ENCODE data around the gene FAM222B.

DNA sequence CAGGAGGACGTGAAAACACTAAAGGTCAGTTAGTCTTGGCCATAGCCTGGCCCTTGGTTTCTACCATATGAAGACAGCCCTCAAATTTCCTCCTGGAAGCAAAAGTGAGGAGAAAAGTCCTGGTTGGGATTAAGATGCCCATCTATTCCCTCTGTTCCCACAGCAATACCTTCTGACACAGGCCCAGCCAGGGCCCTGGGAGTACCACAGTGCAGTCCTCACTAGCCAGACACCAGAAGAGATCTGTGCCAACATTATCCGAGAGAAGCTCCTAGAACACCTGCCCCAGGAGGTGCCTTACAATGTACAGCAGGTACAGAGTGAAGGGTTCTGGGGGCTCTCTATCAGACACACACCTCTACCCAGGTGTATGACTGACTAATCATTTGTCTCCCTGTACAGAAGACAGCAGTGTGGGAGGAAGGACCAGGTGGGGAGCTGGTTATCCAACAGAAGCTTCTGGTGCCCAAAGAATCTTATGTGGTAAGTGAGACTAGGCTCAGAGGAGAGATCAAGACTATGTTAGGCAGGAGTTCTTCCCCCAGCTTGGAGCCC is 16.3 kb upstream of the FAM222B start:
- TF ChIP-seq YY1 (IDR thresholded peaks at IDR 0.05) (no peak), RAD21 (IDR thresholded peaks at IDR 0.05) (no peak), JUND (IDR thresholded peaks at IDR 0.05) (no peak), GABPA (IDR thresholded peaks at IDR 0.05 in 1 of 2, conservative IDR thresholded peaks at IDR 0.05 in 1 of 2) (no peak)
- TF ChIP-seq, protein P1, sequence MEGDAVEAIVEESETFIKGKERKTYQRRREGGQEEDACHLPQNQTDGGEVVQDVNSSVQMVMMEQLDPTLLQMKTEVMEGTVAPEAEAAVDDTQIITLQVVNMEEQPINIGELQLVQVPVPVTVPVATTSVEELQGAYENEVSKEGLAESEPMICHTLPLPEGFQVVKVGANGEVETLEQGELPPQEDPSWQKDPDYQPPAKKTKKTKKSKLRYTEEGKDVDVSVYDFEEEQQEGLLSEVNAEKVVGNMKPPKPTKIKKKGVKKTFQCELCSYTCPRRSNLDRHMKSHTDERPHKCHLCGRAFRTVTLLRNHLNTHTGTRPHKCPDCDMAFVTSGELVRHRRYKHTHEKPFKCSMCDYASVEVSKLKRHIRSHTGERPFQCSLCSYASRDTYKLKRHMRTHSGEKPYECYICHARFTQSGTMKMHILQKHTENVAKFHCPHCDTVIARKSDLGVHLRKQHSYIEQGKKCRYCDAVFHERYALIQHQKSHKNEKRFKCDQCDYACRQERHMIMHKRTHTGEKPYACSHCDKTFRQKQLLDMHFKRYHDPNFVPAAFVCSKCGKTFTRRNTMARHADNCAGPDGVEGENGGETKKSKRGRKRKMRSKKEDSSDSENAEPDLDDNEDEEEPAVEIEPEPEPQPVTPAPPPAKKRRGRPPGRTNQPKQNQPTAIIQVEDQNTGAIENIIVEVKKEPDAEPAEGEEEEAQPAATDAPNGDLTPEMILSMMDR (IDR thresholded peaks at IDR 0.05; ENCODE audit: low read depth, low read length, missing input control): no peak
- TF ChIP-seq, protein P2, sequence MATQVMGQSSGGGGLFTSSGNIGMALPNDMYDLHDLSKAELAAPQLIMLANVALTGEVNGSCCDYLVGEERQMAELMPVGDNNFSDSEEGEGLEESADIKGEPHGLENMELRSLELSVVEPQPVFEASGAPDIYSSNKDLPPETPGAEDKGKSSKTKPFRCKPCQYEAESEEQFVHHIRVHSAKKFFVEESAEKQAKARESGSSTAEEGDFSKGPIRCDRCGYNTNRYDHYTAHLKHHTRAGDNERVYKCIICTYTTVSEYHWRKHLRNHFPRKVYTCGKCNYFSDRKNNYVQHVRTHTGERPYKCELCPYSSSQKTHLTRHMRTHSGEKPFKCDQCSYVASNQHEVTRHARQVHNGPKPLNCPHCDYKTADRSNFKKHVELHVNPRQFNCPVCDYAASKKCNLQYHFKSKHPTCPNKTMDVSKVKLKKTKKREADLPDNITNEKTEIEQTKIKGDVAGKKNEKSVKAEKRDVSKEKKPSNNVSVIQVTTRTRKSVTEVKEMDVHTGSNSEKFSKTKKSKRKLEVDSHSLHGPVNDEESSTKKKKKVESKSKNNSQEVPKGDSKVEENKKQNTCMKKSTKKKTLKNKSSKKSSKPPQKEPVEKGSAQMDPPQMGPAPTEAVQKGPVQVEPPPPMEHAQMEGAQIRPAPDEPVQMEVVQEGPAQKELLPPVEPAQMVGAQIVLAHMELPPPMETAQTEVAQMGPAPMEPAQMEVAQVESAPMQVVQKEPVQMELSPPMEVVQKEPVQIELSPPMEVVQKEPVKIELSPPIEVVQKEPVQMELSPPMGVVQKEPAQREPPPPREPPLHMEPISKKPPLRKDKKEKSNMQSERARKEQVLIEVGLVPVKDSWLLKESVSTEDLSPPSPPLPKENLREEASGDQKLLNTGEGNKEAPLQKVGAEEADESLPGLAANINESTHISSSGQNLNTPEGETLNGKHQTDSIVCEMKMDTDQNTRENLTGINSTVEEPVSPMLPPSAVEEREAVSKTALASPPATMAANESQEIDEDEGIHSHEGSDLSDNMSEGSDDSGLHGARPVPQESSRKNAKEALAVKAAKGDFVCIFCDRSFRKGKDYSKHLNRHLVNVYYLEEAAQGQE (IDR thresholded peaks at IDR 0.05): no peak
- TF ChIP-seq, protein P3, sequence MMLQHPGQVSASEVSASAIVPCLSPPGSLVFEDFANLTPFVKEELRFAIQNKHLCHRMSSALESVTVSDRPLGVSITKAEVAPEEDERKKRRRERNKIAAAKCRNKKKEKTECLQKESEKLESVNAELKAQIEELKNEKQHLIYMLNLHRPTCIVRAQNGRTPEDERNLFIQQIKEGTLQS (IDR thresholded peaks at IDR 0.05): no peak

All from liver (tissue), 3 donors.